IMR-90 (cell line): Measurements from ENCODE around the gene MAGI1.

Source experiments
- BHLHE40 ChIP-seq: fragments of 150-350 bp; IDR thresholded peaks from 2 replicates; pipeline ENCODE4 v1.6.1; 2016; ENCODE audit warnings: mild to moderate bottlenecking, low read depth, low read length
- CEBPB ChIP-seq: IDR thresholded peaks from 2 replicates; pipeline ENCODE4 v1.6.1; 2012; ENCODE audit warnings: low read depth, low read length, improper control_type of control experiment
- MAFK ChIP-seq: IDR thresholded peaks from 2 replicates; pipeline ENCODE4 v1.6.1; 2012; ENCODE audit warnings: low read depth, low read length, improper control_type of control experiment
- MAZ ChIP-seq: IDR thresholded peaks from 2 replicates; pipeline ENCODE4 v1.6.1; 2012; ENCODE audit warnings: low read depth, mild to moderate bottlenecking, low read length, improper control_type of control experiment, moderate library complexity, borderline replicate concordance
- MXI1 ChIP-seq: IDR thresholded peaks from 2 replicates; pipeline ENCODE4 v1.6.1; 2012; ENCODE audit warnings: low read depth, mild to moderate bottlenecking, low read length, moderate library complexity, borderline replicate concordance
- POLR2A ChIP-seq: IDR thresholded peaks from 2 replicates; pipeline ENCODE4 v1.6.1; 2012; ENCODE audit warnings: mild to moderate bottlenecking, low read depth, low read length
- RFX5 ChIP-seq: IDR thresholded peaks from 2 replicates; pipeline ENCODE4 v1.8.0; 2012; ENCODE audit warnings: low read depth, mild to moderate bottlenecking, low read length, moderate library complexity
- SMC3 ChIP-seq: fragments of 150-350 bp; IDR thresholded peaks from 2 replicates; pipeline ENCODE4 v1.6.1; 2016; ENCODE audit warnings: low read depth, mild to moderate bottlenecking, antibody characterized with exemption, low read length, moderate library complexity
- TF ChIP-seq, protein P1 (sequence below): fragments of 150-350 bp; IDR thresholded peaks from 2 replicates; pipeline ENCODE4 v1.6.1; 2017; ENCODE audit warnings: mild to moderate bottlenecking, antibody characterized with exemption, low read length, low read depth
- TF ChIP-seq, protein P2 (sequence below): conservative IDR thresholded peaks from 2 replicates; pipeline ENCODE4 v1.5.1; 2012; ENCODE audit warnings: mild to moderate bottlenecking, low read depth, low read length, improper control_type of control experiment

DNA sequence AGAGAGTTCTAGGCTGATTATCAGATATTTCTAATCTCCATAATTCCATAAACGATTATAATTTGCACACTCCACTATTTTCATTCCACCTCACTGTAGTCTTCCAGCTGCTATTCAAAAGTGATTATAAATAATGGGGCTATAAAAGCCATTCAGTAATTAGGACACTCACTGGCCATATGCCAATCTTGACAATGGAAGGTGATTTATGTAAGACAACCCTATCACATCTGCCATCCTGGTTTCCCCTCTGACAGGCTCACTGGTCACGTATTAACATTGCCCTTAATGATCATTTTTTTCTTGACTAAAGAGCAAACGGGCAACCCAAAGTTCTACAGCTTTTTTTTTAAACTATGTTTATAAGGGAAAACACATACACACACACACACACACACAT is 402.4 kb downstream of the MAGI1 start:
- TF ChIP-seq RFX5: no peak
- no peak for TF ChIP-seq CEBPB
- TF ChIP-seq BHLHE40: no peak
- TF ChIP-seq, protein P1, sequence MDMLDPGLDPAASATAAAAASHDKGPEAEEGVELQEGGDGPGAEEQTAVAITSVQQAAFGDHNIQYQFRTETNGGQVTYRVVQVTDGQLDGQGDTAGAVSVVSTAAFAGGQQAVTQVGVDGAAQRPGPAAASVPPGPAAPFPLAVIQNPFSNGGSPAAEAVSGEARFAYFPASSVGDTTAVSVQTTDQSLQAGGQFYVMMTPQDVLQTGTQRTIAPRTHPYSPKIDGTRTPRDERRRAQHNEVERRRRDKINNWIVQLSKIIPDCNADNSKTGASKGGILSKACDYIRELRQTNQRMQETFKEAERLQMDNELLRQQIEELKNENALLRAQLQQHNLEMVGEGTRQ: no peak
- TF ChIP-seq, protein P2, sequence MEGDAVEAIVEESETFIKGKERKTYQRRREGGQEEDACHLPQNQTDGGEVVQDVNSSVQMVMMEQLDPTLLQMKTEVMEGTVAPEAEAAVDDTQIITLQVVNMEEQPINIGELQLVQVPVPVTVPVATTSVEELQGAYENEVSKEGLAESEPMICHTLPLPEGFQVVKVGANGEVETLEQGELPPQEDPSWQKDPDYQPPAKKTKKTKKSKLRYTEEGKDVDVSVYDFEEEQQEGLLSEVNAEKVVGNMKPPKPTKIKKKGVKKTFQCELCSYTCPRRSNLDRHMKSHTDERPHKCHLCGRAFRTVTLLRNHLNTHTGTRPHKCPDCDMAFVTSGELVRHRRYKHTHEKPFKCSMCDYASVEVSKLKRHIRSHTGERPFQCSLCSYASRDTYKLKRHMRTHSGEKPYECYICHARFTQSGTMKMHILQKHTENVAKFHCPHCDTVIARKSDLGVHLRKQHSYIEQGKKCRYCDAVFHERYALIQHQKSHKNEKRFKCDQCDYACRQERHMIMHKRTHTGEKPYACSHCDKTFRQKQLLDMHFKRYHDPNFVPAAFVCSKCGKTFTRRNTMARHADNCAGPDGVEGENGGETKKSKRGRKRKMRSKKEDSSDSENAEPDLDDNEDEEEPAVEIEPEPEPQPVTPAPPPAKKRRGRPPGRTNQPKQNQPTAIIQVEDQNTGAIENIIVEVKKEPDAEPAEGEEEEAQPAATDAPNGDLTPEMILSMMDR: no peak
- no peak for TF ChIP-seq MXI1
- no peak for TF ChIP-seq SMC3
- TF ChIP-seq POLR2A: no peak
- TF ChIP-seq MAZ: no peak
- TF ChIP-seq MAFK: no peak
